ENCODE results near the gene DDIT4. TPM values are rescaled to one million over a fixed set of nuclear protein-coding genes. Genes with fewer than 3 reads are reported as not detected.
A peak's percentile ranks its signal among the peaks of the same experiment; 100 is the strongest.

DDIT4 gene
- total RNA-seq, 1 experiment from 2014 or later = 157 TPM

- TF ChIP-seq SIN3A (IDR thresholded peaks at IDR 0.05; ENCODE audit: borderline replicate concordance, insufficient read depth, low read depth, low read length) = no peak
- no peak for TF ChIP-seq POLR2AphosphoS5 (IDR thresholded peaks at IDR 0.05; ENCODE audit: low read depth, low read length)
- TF ChIP-seq TCF7L2 (IDR thresholded peaks at IDR 0.05; ENCODE audit: low read depth, low read length) = no peak
- TF ChIP-seq CTCF (IDR thresholded peaks at IDR 0.05) = no peak
- TF ChIP-seq REST (IDR thresholded peaks at IDR 0.05; ENCODE audit: insufficient read depth in 1 of 2, low read depth in 2 of 2, low read length in 1 of 2) = no peak
- DNase-seq (ENCODE audit: low read depth, low spot score) = no peak
- H3K4me1 ChIP-seq (ENCODE audit: control insufficient read depth, insufficient read depth, low read length) = peaks cover 42% of the 10 kb centered on the region
- H3K27me3 ChIP-seq (ENCODE audit: control insufficient read depth, insufficient read depth, low read length) = no peaks in the 10 kb centered on the region
- ATAC-seq = peak; percentile 63
- H3K36me3 ChIP-seq (ENCODE audit: control insufficient read depth, insufficient read depth, low read length) = no peaks in the 10 kb centered on the region
- intact Hi-C loops (cut with micrococcal nuclease; ENCODE audit: unreplicated experiment) (no loop called here), in situ Hi-C loops (cut with HindIII; ENCODE audit: low pct_unique_long_range_greater_than_20kb, low sequenced_read_pairs) (loop anchor here (25.0 kb wide), 1 partner anchor 346 kb away; the partner anchor contains the start of gene CHST3)
- no TSS peak for BruUV-seq (replicated peaks)
- POLR2A ChIA-PET = no interaction called here
- CTCF ChIA-PET = interaction anchor here (0.5 kb wide), 1 partner anchor 24 kb away, joined by 5 read pairs; no protein-coding TSS in a partner anchor
- H3K9me3 ChIP-seq (ENCODE audit: control insufficient read depth, insufficient read depth, low read depth, low read length) = no peaks in the 10 kb centered on the region
- peak overlapping the region; percentile 87 for H3K27ac ChIP-seq (ENCODE audit: low read length)
- no peak overlapping the region for H3K4me3 ChIP-seq (ENCODE audit: low read depth in 2 of 2, low read length in 2 of 2)
Observed at GRCh38 chr10:72308320-72308987, 34.7 kb downstream of the DDIT4 start.

GRCh38 chr10:72309290-72310240, 35.8 kb downstream of the DDIT4 start:
- Histone ChIP-seq H3K27ac (ENCODE audit: low read length) (peak overlapping the region; percentile 87), H3K27me3 (ENCODE audit: control insufficient read depth, insufficient read depth, low read length) (no peaks in the 10 kb centered on the region), H3K4me3 (ENCODE audit: low read depth in 2 of 2, low read length in 2 of 2) (no peak overlapping the region), H3K4me1 (ENCODE audit: control insufficient read depth, insufficient read depth, low read length) (peaks cover 37% of the 10 kb centered on the region), H3K36me3 (ENCODE audit: control insufficient read depth, insufficient read depth, low read length) (no peaks in the 10 kb centered on the region), H3K9me3 (ENCODE audit: control insufficient read depth, insufficient read depth, low read depth, low read length) (no peaks in the 10 kb centered on the region)
- CTCF ChIA-PET = interaction anchor here (0.5 kb wide), 1 partner anchor 22 kb away, joined by 5 read pairs; no protein-coding TSS in a partner anchor
- intact Hi-C loops (cut with micrococcal nuclease; ENCODE audit: unreplicated experiment) = no loop called here
- no peak for DNase-seq (ENCODE audit: low read depth, low spot score)
- no peak for TF ChIP-seq TCF7L2 (IDR thresholded peaks at IDR 0.05; ENCODE audit: low read depth, low read length)
- TF ChIP-seq REST (IDR thresholded peaks at IDR 0.05; ENCODE audit: insufficient read depth in 1 of 2, low read depth in 2 of 2, low read length in 1 of 2) = no peak
- TF ChIP-seq POLR2AphosphoS5 (IDR thresholded peaks at IDR 0.05; ENCODE audit: low read depth, low read length) = no peak
- no TSS peak for BruUV-seq (replicated peaks)
- POLR2A ChIA-PET = no interaction called here
- peak; percentile 19 for ATAC-seq
- in situ Hi-C loops (cut with HindIII; ENCODE audit: low pct_unique_long_range_greater_than_20kb, low sequenced_read_pairs) = loop anchor here (5.0 to 25.0 kb wide), 2 partner anchors 32 to 347 kb away; partner anchors contain the start of gene CHST3
